ENCODE data around the gene JARID2. TPM values are rescaled to one million over a fixed set of nuclear protein-coding genes. Genes with fewer than 3 reads are reported as not detected.

JARID2 gene
- total and polyA plus RNA-seq, 10 of the 15 experiments (the other 5 are each of a cell fraction or from before 2014, with no cell fraction given), result 4.2 to 21.6 (median 11.7) TPM

DNA sequence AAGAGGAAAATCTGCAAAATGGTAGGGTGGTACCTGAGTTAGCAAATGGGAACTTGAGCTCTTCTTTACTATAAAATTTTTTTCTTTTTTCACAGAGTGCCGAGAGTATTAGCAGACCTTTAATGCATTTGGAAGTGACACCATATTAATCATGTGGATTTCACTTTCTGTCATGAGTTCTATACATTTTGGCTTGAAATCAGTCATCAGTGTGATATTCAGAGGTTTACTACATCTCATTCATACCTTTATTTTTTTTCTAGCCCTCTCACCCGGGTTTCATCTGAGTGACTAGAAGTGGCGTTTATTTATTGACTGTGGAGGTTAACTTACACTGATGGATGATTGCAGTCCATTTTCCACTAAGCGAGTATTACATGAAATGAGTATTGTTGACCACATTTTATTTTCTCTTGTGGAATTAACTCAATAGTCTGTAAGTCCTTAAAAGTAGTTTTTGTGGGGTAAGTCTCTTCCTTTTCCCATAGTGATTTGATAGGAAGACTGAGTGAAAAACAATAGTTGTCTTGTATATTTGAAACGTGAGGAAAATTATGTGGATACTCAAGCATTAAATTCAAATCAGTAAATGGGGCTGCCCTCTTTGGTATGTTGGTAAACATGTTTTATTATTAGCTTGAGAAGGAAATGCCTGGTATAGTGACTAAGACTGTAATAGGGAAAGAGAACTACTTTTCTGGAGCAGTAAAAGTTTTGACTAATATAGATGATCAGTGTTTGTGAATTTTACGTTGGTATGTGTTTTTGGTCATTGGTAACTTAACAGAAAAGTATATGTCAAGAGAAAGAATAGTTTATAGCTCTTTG, 55.5 kb downstream of the JARID2 start (continued):
- TF ChIP-seq IKZF2 (IDR thresholded peaks at IDR 0.05) (peak; percentile 77 to 86), NR2C1 (IDR thresholded peaks at IDR 0.05) (no peak), ZSCAN29 (IDR thresholded peaks at IDR 0.05) (no peak), EED (IDR thresholded peaks at IDR 0.05; ENCODE audit: low read depth) (no peak), POU2F2 (IDR thresholded peaks at IDR 0.05; ENCODE audit: borderline replicate concordance, low read depth, low read length) (no peak), NFXL1 (IDR thresholded peaks at IDR 0.05; ENCODE audit: borderline replicate concordance) (no peak), MEF2A (IDR thresholded peaks at IDR 0.05; ENCODE audit: insufficient read depth, low read depth, low read length) (0 out of 2 replicates have a peak, but pooled peaks have one; percentile 13), ETV6 (conservative IDR thresholded peaks at IDR 0.05 in 1 of 2, IDR thresholded peaks at IDR 0.05 in 1 of 2; ENCODE audit: borderline replicate concordance in 1 of 2, low read depth in 1 of 2) (peak in 1 of 2 experiments; percentile 57; a peak in 1 of 4 replicates), CREM (IDR thresholded peaks at IDR 0.05; ENCODE audit: low read depth) (peak; percentile 68; the same call in 1 of the 2 replicates), CBX5 (IDR thresholded peaks at IDR 0.05; ENCODE audit: low read depth) (0 out of 2 replicates have a peak, but pooled peaks have one; percentile 53), JUNB (IDR thresholded peaks at IDR 0.05) (peak; percentile 96), KDM1A (IDR thresholded peaks at IDR 0.05; ENCODE audit: borderline replicate concordance) (no peak), RUNX3 (IDR thresholded peaks at IDR 0.05; ENCODE audit: low read length) (peak; percentile 84), TBL1XR1 (IDR thresholded peaks at IDR 0.05; ENCODE audit: low read depth, low read length) (peak; percentile 63; the same call in 1 of the 2 replicates), KAT2A (conservative IDR thresholded peaks at IDR 0.05; ENCODE audit: control insufficient read depth, low read depth, low read length) (no peak), ATF7 (IDR thresholded peaks at IDR 0.05; ENCODE audit: low read depth) (peak; percentile 87), JUND (IDR thresholded peaks at IDR 0.05; ENCODE audit: low read depth, low read length) (peak; percentile 76; the same call in 1 of the 2 replicates), ASH2L (IDR thresholded peaks at IDR 0.05; ENCODE audit: borderline replicate concordance, low read depth) (no peak), BCL11A (IDR thresholded peaks at IDR 0.05; ENCODE audit: low read depth, low read length) (peak; percentile 74; the same call in 1 of the 2 replicates), NR2F1 (conservative IDR thresholded peaks at IDR 0.05) (peak; percentile 61; the same call in 1 of the 2 replicates), SRF (IDR thresholded peaks at IDR 0.05; ENCODE audit: low read depth in 2 of 2, low read length in 2 of 2) (no peak), MTA3 (IDR thresholded peaks at IDR 0.05; ENCODE audit: borderline replicate concordance, low read length) (peak; percentile 45; the same call in 1 of the 2 replicates), MTA2 (IDR thresholded peaks at IDR 0.05; ENCODE audit: low read depth) (peak; percentile 87), ZNF217 (IDR thresholded peaks at IDR 0.05) (peak; percentile 75; the same call in 1 of the 2 replicates), IRF4 (IDR thresholded peaks at IDR 0.05; ENCODE audit: low read depth, low read length) (peak; percentile 73; the same call in 1 of the 2 replicates), BHLHE40 (IDR thresholded peaks at IDR 0.05; ENCODE audit: borderline replicate concordance in 1 of 2, low read depth in 2 of 2, low read length in 1 of 2) (peak; percentile 55 to 62; a peak in 3 of 4 replicates), DPF2 (IDR thresholded peaks at IDR 0.05) (peak; percentile 79), FOS (IDR thresholded peaks at IDR 0.05; ENCODE audit: borderline replicate concordance, extremely low read depth, insufficient read length) (no peak)
- TF ChIP-seq, protein P1, sequence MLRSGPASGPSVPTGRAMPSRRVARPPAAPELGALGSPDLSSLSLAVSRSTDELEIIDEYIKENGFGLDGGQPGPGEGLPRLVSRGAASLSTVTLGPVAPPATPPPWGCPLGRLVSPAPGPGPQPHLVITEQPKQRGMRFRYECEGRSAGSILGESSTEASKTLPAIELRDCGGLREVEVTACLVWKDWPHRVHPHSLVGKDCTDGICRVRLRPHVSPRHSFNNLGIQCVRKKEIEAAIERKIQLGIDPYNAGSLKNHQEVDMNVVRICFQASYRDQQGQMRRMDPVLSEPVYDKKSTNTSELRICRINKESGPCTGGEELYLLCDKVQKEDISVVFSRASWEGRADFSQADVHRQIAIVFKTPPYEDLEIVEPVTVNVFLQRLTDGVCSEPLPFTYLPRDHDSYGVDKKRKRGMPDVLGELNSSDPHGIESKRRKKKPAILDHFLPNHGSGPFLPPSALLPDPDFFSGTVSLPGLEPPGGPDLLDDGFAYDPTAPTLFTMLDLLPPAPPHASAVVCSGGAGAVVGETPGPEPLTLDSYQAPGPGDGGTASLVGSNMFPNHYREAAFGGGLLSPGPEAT (IDR thresholded peaks at IDR 0.05; ENCODE audit: low read depth), result peak; percentile 80; the same call in 1 of the 2 replicates
- TF ChIP-seq, protein P2, sequence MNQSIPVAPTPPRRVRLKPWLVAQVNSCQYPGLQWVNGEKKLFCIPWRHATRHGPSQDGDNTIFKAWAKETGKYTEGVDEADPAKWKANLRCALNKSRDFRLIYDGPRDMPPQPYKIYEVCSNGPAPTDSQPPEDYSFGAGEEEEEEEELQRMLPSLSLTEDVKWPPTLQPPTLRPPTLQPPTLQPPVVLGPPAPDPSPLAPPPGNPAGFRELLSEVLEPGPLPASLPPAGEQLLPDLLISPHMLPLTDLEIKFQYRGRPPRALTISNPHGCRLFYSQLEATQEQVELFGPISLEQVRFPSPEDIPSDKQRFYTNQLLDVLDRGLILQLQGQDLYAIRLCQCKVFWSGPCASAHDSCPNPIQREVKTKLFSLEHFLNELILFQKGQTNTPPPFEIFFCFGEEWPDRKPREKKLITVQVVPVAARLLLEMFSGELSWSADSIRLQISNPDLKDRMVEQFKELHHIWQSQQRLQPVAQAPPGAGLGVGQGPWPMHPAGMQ (IDR thresholded peaks at IDR 0.05; ENCODE audit: borderline replicate concordance), result no peak
